NOMO-1 treated with dmso at 0.1 percent for 144 hours (cell line): ENCODE measurements around the gene IL19.
"Not testable (repeated sequence)": the region's sequence is repeated elsewhere in the genome, so short reads cannot be mapped to it uniquely, and the experiment has no call there.

Experiments used
- DNase-seq: peaks from one replicate; lab custom pipeline; 2025; ENCODE audit not compliant: unreplicated experiment; lab: John Stamatoyannopoulos, UW

IL19 gene

GRCh38 chr1:206828765-206829164, 58.2 kb downstream of the IL19 start:
- no peak for DNase-seq

- DNase-seq = no peak
Measured at GRCh38 chr1:206829282-206829681, 58.7 kb downstream of the IL19 start.

- peak; percentile 64 for DNase-seq
Measured at GRCh38 chr1:206829875-206830274, 59.3 kb downstream of the IL19 start.

GRCh38 chr1:206831650-206832049, 61.1 kb downstream of the IL19 start:
- DNase-seq = peak; percentile 16

- DNase-seq = no peak
Measured at GRCh38 chr1:206832352-206832880, 61.8 kb downstream of the IL19 start.

GRCh38 chr1:206833106-206833680, 62.6 kb downstream of the IL19 start:
- DNase-seq = peak; percentile 87

GRCh38 chr1:206833801-206834200, 63.2 kb downstream of the IL19 start:
- no peak for DNase-seq

- no peak for DNase-seq
Measured at GRCh38 chr1:206834217-206834616, 63.6 kb downstream of the IL19 start.

- DNase-seq = peak; percentile 62
Measured at GRCh38 chr1:206834711-206835110, 64.1 kb downstream of the IL19 start.

- no peak for DNase-seq
Measured at GRCh38 chr1:206835186-206835585, 64.6 kb downstream of the IL19 start.

GRCh38 chr1:206836111-206836510, 65.5 kb downstream of the IL19 start:
- no peak for DNase-seq

GRCh38 chr1:206839006-206839560, 68.5 kb downstream of the IL19 start:
- DNase-seq = no peak

- no peak for DNase-seq
Measured at GRCh38 chr1:206839857-206840256, 69.3 kb downstream of the IL19 start.

GRCh38 chr1:206841609-206842323, 71.2 kb downstream of the IL19 start:
- no peak for DNase-seq

GRCh38 chr1:206842854-206843253, 72.3 kb downstream of the IL19 start:
- DNase-seq = no peak

- DNase-seq = no peak
Measured at GRCh38 chr1:206843626-206844025, 73.1 kb downstream of the IL19 start.

- no peak for DNase-seq
Measured at GRCh38 chr1:206846487-206846886, 75.9 kb downstream of the IL19 start.

GRCh38 chr1:206847337-206847834, 76.8 kb downstream of the IL19 start:
- no peak for DNase-seq

- DNase-seq = no peak
Measured at GRCh38 chr1:206847946-206848345, 77.4 kb downstream of the IL19 start.

GRCh38 chr1:206850401-206850800, 79.8 kb downstream of the IL19 start:
- DNase-seq = no peak

GRCh38 chr1:206851341-206852010, 80.9 kb downstream of the IL19 start:
- no peak for DNase-seq

GRCh38 chr1:206852662-206853061, 82.1 kb downstream of the IL19 start:
- not testable (repeated sequence) for DNase-seq
